Measurements from ENCODE around the gene NOVA2. TPM values are rescaled to one million over a fixed set of nuclear protein-coding genes. Genes with fewer than 3 reads are reported as not detected.

Gene NOVA2
- total and polyA plus RNA-seq, 10 donors = 0.42 to 12.5 (median 3.7) TPM

DNA sequence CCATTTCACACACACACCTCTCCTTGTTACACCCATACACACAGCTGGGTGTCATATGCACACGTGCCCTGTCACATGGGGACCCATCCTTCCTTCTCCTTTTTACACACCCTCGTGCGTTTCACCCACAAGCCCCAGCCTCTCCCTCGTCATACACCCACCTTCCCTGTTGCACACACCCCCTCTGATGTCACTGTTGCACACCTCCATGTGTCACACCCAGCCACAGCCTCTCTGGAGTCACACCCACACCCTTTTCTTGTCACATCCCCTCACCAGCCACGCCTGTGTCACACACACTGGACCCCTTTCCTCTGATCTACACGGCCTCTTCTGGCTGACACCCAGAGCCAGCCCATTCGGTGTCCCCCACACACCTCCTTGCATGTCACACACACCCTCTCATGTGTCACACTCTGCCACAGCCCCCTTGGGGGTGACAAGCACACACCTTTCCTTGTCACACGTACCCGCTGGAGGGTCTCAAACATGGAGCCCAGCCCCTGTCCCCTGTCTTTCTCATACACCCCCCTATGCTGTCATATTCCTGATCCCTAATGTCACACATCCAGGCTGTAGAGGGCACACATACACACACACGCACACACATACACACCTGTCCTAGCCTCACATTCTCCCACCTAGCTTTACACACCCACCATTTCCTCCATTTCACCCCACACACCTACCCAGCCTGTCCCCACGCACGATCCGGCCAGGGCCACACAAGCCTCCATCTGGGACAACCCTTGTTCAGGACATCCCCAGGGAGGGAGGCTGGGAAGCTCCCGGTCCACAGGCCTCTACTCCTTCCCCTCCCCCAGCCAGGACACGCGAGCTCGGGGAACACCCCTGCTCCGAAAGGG lies 1.4 kb downstream of the NOVA2 start:
- intact Hi-C loops (cut with DNase I; ENCODE audit: low total_unique reads) = no loop called here
- Histone ChIP-seq H3K4me3 (peak overlapping the region; percentile 18 to 70 (median 27)), H3K36me3 (no peaks in the 10 kb centered on the region), H3K27me3 (replicated peaks in 1 of 7) (peaks cover 0 to 99% (median 42%) of the 10 kb centered on the region in 7 donors), H3K9me3 (no peaks in the 10 kb centered on the region), H3K4me1 (peaks cover 6 to 40% (median 28%) of the 10 kb centered on the region in 6 donors), H3K27ac (peak overlapping the region in 2 of 8 donors; percentile 45 to 48)
- no peak for DNase-seq
- TF ChIP-seq CTCF (IDR thresholded peaks at IDR 0.05 in 8 of 11, conservative IDR thresholded peaks at IDR 0.05 in 3 of 11) (no peak), POLR2A (IDR thresholded peaks at IDR 0.05) (no peak), POLR2AphosphoS5 (IDR thresholded peaks at IDR 0.05) (no peak)
- WGBS, 5 donors = 15 to 19% (median 19%) methylated on average over 18 of the region's 18 CpGs

GRCh38 chr19:45971260-45971902 lies 2.3 kb downstream of the NOVA2 start:
- Histone ChIP-seq H3K4me3 (peak overlapping the region in 4 of 8 donors; percentile 10 to 70 (median 38)), H3K27ac (peak overlapping the region in 2 of 8 donors; percentile 38 to 45)

GRCh38 chr19:45969676-45970075 lies 4.0 kb downstream of the NOVA2 start:
- TF ChIP-seq POLR2A (IDR thresholded peaks at IDR 0.05) (no peak), CTCF (IDR thresholded peaks at IDR 0.05 in 8 of 11, conservative IDR thresholded peaks at IDR 0.05 in 3 of 11) (no peak)
- WGBS, 5 donors = 45 to 74% (median 57%) methylated on average over 5 of the region's 5 CpGs
- Histone ChIP-seq H3K27ac (no peak overlapping the region), H3K9me3 (no peaks in the 10 kb centered on the region), H3K27me3 (replicated peaks in 1 of 7) (peaks cover 0 to 95% (median 35%) of the 10 kb centered on the region in 7 donors), H3K36me3 (no peaks in the 10 kb centered on the region), H3K4me1 (peaks cover 6 to 40% (median 28%) of the 10 kb centered on the region in 6 donors), H3K4me3 (no peak overlapping the region)
- DNase-seq = no peak
- intact Hi-C loops (cut with DNase I; ENCODE audit: low total_unique reads) = no loop called here

More at GRCh38 chr19:45971260-45971902, 2.3 kb downstream of the NOVA2 start:
- Histone ChIP-seq H3K4me1 (peaks cover 6 to 40% (median 28%) of the 10 kb centered on the region in 6 donors), H3K9me3 (no peaks in the 10 kb centered on the region), H3K27me3 (replicated peaks in 1 of 7) (peaks cover 0 to 100% (median 42%) of the 10 kb centered on the region in 7 donors), H3K36me3 (no peaks in the 10 kb centered on the region)
- intact Hi-C loops (cut with DNase I; ENCODE audit: low total_unique reads) = no loop called here
- no peak for DNase-seq
- 1 to 8% (median 5%) methylated on average over 7 to 11 of the region's 11 CpGs for WGBS, 5 donors
- no peak for TF ChIP-seq CTCF (IDR thresholded peaks at IDR 0.05 in 8 of 11, conservative IDR thresholded peaks at IDR 0.05 in 3 of 11)
- no peak for TF ChIP-seq POLR2A (IDR thresholded peaks at IDR 0.05)
- no peak for TF ChIP-seq POLR2AphosphoS5 (IDR thresholded peaks at IDR 0.05)

DNA sequence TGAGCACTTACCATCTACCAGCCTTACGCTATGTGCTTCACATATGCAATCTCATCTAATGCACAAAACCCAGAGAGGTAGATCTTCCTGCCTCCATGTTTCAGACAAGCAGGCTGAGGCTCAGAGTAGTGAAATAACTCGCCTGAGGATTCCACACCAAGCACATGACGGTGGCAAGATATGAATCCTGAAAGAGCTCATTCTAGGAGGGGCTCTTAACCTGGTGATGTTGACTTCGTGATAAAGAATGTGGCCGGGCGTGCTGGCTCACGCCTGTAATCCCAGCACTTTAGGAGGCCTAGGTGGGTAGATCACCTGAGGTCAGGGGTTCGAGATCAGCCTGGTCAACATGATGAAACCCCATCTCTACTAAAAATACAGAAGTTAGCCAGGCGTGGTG lies 5.0 kb downstream of the NOVA2 start:
- DNase-seq = no peak
- Histone ChIP-seq H3K36me3 (no peaks in the 10 kb centered on the region), H3K27ac (no peak overlapping the region), H3K4me1 (peaks cover 6 to 33% (median 23%) of the 10 kb centered on the region in 6 donors), H3K27me3 (replicated peaks in 1 of 7) (peaks cover 0 to 86% (median 27%) of the 10 kb centered on the region in 7 donors), H3K4me3 (no peak overlapping the region), H3K9me3 (no peaks in the 10 kb centered on the region)
- no peak for TF ChIP-seq POLR2A (IDR thresholded peaks at IDR 0.05)
- WGBS, 5 donors = 85 to 89% (median 86%) methylated on average over 9 of the region's 9 CpGs
- intact Hi-C loops (cut with DNase I; ENCODE audit: low total_unique reads) = no loop called here
